Ascending aorta (tissue), 2 donors: ENCODE data around the gene PTS. TPM values are rescaled to one million over a fixed set of nuclear protein-coding genes. Genes with fewer than 3 reads are reported as not detected.

Source experiments
- DNase-seq, 2 donors: peaks; one replicate each; pipeline ENCODE4 v3.0.0-alpha.2; 2019; ENCODE audit warnings: low spot score in 2 of 2
- H3K27ac ChIP-seq, 2 donors: fragments of 200-600 bp; sonication (generic); one replicate each; pipeline ENCODE4 v1.5.1; 2016 to 2017; ENCODE audit warnings: mild to moderate bottlenecking in 1 of 2
- H3K27me3 ChIP-seq: fragments of 200-600 bp; sonication (generic); one replicate; pipeline ENCODE4 v1.5.1; 2017
- H3K36me3 ChIP-seq, 2 donors: fragments of 200-600 bp; sonication (generic); one replicate each; pipeline ENCODE4 v1.5.1; 2016
- H3K4me1 ChIP-seq, 2 donors: fragments of 200-600 bp; sonication (generic); one replicate each; pipeline ENCODE4 v1.5.1; 2016 to 2017; ENCODE audit warnings: mild to moderate bottlenecking in 1 of 2
- H3K4me3 ChIP-seq, 2 donors: fragments of 200-600 bp; sonication (generic); one replicate each; pipeline ENCODE4 v1.5.1; 2016 to 2017; ENCODE audit warnings: mild to moderate bottlenecking in 1 of 2
- H3K9me3 ChIP-seq, 2 donors: fragments of 200-600 bp; sonication (generic); one replicate each; pipeline ENCODE4 v1.5.1; 2016
- CTCF ChIP-seq, 3 experiments: fragments of 200-600 bp in 2 of 3; fragments of 450-650 bp in 1 of 3; sonication (generic) in 2 of 3; IDR thresholded peaks; one replicate each; pipeline ENCODE4 v1.5.1; 2016 to 2019; ENCODE audit warnings: antibody characterized with exemption in 3 of 3, mild to moderate bottlenecking in 1 of 3, moderate library complexity in 1 of 3
- intact Hi-C: fragments of 100-400 bp; cut with DNase I; formaldehyde crosslinking; loops from one replicate; pipeline ENCODE4 v1.15.1; 2023
- total RNA-seq: library from RNA; depleted of rRNA; stranded (reverse); fragments of >200 nt; gene quantifications from one replicate; pipeline ENCODE4 v1.1.0, GENCODE V29; 2016

PTS gene
- total RNA-seq, 1 donor from 2014 or later: 13.5 TPM

GRCh38 chr11:112266410-112266778 lies 40.2 kb downstream of the PTS start:
- TF ChIP-seq CTCF (IDR thresholded peaks at IDR 0.05): no peak
- intact Hi-C loops: no loop called here
- no peak overlapping the region for H3K4me3 ChIP-seq
- H3K4me1 ChIP-seq: no peaks in the 10 kb centered on the region
- H3K36me3 ChIP-seq: no peaks in the 10 kb centered on the region
- no peaks in the 10 kb centered on the region for H3K27me3 ChIP-seq
- DNase-seq: no peak
- H3K27ac ChIP-seq: no peak overlapping the region
- H3K9me3 ChIP-seq: no peaks in the 10 kb centered on the region

- Histone ChIP-seq H3K9me3 (no peaks in the 10 kb centered on the region), H3K36me3 (no peaks in the 10 kb centered on the region), H3K27ac (no peak overlapping the region), H3K4me3 (no peak overlapping the region), H3K4me1 (no peaks in the 10 kb centered on the region), H3K27me3 (no peaks in the 10 kb centered on the region)
- DNase-seq: no peak
- TF ChIP-seq CTCF (IDR thresholded peaks at IDR 0.05): no peak
- intact Hi-C loops: no loop called here
Observed at GRCh38 chr11:112267188-112267591, 41.0 kb downstream of the PTS start.

- H3K4me3 ChIP-seq: no peak overlapping the region
- H3K27ac ChIP-seq: no peak overlapping the region
- no peaks in the 10 kb centered on the region for H3K9me3 ChIP-seq
- no peak for TF ChIP-seq CTCF (IDR thresholded peaks at IDR 0.05)
- no peaks in the 10 kb centered on the region for H3K36me3 ChIP-seq
- intact Hi-C loops: no loop called here
- no peaks in the 10 kb centered on the region for H3K27me3 ChIP-seq
- no peak for DNase-seq
- no peaks in the 10 kb centered on the region for H3K4me1 ChIP-seq
Observed at GRCh38 chr11:112268406-112268805, 42.2 kb downstream of the PTS start.

GRCh38 chr11:112269139-112269538 lies 42.9 kb downstream of the PTS start:
- intact Hi-C loops: no loop called here
- Histone ChIP-seq H3K27ac (no peak overlapping the region), H3K4me3 (no peak overlapping the region), H3K36me3 (no peaks in the 10 kb centered on the region), H3K4me1 (no peaks in the 10 kb centered on the region), H3K9me3 (no peaks in the 10 kb centered on the region), H3K27me3 (no peaks in the 10 kb centered on the region)
- TF ChIP-seq CTCF (IDR thresholded peaks at IDR 0.05): no peak
- DNase-seq: no peak

- Histone ChIP-seq H3K27ac (no peak overlapping the region), H3K36me3 (no peaks in the 10 kb centered on the region), H3K4me3 (no peak overlapping the region), H3K27me3 (no peaks in the 10 kb centered on the region), H3K4me1 (no peaks in the 10 kb centered on the region), H3K9me3 (no peaks in the 10 kb centered on the region)
- intact Hi-C loops: no loop called here
- TF ChIP-seq CTCF (IDR thresholded peaks at IDR 0.05): no peak
- no peak for DNase-seq
Observed at GRCh38 chr11:112270551-112271180, 44.4 kb downstream of the PTS start.

GRCh38 chr11:112271242-112271641 lies 45.0 kb downstream of the PTS start:
- no peaks in the 10 kb centered on the region for H3K9me3 ChIP-seq
- no peak for DNase-seq
- no peak overlapping the region for H3K27ac ChIP-seq
- no peak overlapping the region for H3K4me3 ChIP-seq
- intact Hi-C loops: no loop called here
- H3K4me1 ChIP-seq: no peaks in the 10 kb centered on the region
- H3K36me3 ChIP-seq: no peaks in the 10 kb centered on the region
- no peak for TF ChIP-seq CTCF (IDR thresholded peaks at IDR 0.05)
- no peaks in the 10 kb centered on the region for H3K27me3 ChIP-seq
